NCI-H128 (cell line): ENCODE results near the gene FLYWCH1.

Source experiments
- DNase-seq: peaks from one replicate; lab custom pipeline; 2025; ENCODE audit not compliant: unreplicated experiment; lab: John Stamatoyannopoulos, UW

FLYWCH1 gene

GRCh38 chr16:2950773-2951172 is 39.0 kb downstream of the FLYWCH1 start:
- DNase-seq: no peak

- no peak for DNase-seq
Observed at GRCh38 chr16:2952679-2953078, 40.9 kb downstream of the FLYWCH1 start.

GRCh38 chr16:2953706-2954627 is 42.2 kb downstream of the FLYWCH1 start:
- DNase-seq: no peak

DNA sequence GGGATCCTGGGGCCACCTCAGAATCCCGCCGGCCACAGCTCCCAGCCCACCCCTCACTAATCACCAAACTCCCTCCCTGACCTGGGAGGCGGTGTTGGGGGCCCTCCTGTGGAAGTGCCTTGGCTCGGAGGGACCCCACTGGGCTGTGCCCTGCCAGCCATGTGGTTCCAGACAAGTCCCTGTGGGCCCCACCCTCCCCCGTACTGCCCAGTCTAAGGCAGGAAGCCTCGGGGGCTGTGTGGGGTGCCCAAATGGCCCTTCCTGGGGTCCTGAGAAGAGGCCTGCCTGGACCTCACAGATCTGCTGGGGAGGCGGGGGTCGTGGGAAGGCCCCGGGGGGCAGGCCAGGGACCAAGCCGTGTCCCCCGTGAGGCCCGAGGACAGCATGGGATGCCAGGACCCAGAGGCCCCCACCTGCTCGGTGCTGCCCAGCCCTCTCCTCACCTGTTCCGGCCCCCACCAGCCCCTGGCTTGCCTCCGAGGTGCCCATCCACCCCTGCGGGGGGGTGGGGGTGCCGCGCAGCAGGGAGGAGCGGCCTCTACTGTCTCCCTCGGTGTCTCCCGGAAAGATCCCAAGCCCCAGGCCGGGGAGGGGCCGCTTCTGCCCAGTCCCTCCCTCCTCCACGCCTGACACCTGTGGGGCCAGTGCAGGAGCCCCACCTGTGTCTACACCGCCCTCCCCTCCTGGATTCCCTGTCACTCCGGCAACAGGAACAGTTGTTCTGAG is 43.1 kb downstream of the FLYWCH1 start:
- no peak for DNase-seq

DNA sequence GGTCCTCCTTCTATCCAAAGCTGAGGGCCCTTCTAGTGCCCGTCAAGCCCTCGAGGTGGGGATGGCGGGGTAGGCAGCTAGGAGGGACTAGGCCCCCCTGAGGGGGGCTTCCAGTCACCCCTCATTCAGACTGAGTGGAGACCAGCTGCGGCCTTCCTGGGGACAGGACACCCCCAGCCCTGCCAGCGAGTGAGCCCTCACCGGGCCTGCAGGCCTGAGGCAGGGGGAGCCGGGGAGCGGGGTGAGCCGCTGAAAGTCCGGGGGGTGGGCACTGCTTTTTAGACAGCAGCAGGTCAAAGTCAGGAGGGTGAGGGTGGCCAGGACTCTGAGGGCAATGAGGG is 43.7 kb downstream of the FLYWCH1 start:
- no peak for DNase-seq

- DNase-seq: no peak
Observed at GRCh38 chr16:2955779-2956578, 44.2 kb downstream of the FLYWCH1 start.

GRCh38 chr16:2956579-2956956 is 44.8 kb downstream of the FLYWCH1 start:
- no peak for DNase-seq

DNA sequence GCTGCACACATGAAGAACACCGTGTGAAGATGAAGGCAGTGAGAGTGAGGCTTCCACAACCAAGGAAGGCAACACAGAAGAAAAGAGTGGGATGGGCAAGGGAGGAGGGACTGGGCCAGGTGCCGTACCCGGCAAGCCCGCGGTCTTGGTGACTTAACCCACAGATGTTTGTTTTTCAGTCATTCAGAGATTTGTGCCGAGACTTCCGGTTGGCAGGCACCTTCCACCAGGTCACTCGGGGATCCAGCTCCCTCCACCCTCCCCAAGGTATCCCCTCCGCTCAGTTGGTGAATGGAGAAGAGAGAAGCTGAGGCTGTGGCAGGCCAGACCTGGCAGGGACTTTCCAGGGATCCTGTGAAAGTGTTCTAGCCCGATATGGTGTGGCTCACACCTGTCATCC is 47.5 kb downstream of the FLYWCH1 start:
- no peak for DNase-seq

DNA sequence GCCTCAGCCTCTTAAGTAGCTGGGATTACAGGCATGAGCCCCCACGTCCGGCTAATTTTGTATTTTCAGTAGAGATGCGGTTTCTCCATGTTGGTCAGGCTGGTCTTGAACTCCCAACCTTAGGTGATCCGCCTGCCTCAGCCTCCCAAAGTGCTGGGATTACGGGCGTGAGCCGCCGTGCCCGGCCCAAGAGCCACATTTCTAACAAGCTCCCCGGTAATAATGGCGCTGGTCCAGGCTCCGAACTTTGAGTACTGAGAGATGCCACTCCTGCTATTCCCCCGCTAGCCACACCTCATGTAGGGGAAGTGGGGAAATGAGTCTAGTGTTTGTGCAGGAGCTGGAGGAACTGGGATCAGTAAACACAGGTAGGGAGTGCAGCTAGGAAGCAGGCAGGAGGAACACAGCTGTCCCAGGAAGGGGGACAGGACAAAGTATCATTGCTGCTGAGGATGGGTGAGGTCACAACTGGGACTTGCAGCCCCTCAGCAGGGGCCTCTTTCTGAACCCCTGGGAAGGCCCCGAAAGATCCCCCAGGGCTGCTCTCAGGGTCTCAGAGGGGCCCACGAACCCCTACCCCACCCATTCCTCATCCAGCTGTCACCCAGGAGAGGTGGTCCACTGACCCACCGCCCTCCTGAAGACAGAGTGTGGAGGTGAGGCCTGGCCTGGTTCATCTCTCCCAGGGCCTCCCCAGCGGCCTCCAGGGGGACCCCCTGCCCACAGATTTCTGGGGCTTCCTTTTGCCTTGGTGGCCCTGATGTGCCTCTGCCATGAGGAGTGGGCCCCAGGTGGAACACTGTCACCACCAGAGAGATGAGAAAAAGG is 48.7 kb downstream of the FLYWCH1 start:
- no peak for DNase-seq

DNA sequence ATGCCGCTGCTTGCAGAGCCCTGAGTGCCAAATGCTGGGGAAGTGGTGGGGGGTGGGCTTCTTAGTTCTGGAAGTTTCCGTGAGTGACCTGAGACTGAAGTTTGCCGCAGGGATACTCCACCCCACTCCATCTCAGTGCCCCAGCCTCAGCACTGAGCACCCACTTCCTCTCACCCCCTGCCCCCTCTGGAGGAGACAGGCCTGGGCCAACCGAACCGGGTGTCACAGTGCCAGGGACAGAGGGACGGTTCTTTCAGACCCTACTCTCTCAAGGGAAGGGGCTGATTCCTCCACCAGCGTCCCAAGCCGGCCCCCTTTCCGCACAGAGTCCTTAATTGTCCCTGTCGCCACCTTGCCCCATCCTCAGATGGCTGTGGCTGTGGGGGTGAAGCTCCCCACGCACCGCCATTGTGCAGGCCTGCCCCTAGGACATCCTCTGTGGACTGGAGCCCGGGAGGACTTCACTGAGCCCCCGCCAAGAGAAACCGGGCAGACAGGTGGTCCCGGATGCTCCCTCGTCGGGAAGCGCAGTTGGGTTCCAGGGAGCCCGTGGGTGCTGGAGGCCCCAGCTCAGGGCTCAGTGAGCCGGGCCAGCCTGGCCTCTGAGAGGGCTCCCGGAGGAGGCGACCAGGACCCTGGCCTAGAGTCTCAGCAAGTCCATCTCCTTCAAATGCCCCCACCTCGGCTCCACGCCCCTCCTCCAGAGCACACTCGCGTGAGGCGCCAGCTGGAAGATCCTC is 50.8 kb downstream of the FLYWCH1 start:
- no peak for DNase-seq

DNA sequence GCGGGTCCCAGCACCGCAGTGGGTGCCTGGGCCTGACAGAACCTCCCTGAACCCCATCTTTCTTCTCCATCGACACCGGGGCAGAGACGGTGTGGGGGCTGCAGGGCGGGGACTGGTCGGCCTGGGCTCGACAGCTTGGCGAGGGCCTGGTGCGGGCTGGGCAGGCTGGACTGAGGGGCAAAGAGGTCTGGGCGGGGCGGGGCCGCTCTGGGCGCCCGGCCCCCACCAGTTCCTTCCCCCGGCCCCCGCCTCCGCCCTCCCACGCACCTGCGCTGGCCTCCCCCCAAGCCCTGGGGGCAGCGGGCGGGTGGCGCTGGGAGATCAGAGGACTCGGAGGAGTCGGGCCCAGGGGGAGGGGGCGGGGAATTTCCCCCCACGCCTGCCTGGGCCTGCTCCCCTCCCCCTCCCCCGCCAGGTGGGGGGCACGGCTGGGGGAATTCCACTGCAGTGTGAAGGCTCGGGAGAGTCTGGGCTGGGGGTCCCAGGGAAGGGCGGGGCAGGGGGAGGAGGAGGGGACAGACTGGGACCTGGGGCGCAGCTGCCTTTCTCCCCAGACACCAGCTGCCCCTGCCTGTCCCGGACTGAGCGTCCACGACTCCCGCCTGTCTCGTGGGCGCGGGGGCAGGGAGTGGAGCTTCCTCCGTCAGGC is 51.5 kb downstream of the FLYWCH1 start:
- DNase-seq: no peak

DNA sequence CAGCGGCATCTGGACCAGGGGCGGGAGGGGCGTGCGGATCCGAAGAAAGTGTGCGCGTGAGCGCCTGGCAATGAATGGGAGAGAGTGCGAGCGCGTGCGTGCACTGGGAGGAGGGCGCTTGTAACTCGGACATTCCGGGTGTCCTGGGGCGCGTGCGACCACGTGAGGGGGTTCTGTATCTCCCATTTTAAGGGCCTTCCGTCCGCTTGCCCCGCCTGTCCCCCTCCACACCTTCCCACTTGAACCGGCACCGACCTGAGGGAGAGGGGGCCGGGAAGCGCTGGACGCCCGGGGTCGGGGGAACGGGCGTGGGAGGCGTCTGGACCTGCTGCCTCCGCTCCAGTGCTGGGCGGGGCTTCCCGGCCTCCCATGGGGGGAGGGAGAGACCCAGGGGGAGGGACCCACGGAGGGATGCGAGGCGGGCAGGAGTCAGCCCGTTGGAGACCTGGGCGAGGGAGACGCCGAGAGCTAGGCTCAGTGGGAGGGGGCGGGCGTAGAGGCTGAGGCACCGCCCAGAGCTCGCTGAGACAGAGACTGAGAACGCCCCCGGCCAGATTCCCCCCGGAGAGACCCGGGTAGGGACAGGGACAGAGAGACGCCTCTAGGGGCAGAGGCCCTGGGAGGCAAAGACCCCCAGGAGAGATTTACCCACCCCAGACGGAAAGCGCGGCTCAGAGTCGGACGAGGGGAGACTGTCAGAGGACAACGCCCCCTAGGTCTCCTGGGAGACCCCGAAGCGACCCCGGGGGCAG is 52.2 kb downstream of the FLYWCH1 start, which contains the start of gene KREMEN2:
TSS of gene KREMEN2 (plus strand) at position 553 of the 752 bp plus-strand sequence. CDS start 246 bp downstream, outside the sequence.
- no peak for DNase-seq

DNA sequence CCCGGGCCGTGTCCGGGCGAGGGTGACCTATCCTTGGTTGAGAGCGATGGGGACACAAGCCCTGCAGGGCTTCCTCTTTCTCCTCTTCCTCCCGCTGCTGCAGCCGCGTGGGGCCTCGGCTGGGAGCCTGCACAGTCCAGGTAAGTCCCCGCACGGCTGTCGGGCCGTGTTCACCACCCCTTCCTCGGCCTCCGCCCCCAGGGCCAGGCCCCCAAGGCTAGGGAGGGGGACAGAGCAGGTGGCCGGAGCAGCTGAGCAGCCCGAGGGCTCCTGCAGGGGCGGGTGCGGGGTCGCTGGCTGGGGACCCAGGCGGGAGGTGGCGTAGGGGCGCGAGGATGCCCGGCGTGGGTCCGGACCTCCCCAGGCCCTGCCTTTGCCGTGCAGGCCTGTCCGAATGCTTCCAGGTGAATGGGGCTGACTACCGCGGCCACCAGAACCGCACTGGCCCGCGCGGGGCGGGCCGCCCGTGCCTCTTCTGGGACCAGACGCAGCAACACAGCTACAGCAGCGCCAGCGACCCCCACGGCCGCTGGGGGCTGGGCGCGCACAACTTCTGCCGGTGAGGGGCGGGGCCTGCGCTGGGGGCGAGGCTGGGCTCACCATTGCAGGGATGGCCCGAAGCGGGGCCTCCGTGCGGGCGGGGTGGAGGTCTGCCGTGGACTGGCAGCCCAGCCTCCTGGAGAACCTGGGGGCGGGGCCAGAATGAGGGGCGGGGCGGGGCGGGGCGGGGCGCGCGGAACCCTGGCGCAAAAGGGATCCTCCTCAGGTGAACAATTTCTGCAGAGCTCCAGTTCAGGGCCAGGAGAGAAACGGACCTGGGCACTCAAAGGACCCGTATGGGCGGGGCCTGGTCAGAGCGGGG is 53.0 kb downstream of the FLYWCH1 start:
- no peak for DNase-seq

GRCh38 chr16:2966043-2966807 is 54.5 kb downstream of the FLYWCH1 start:
- no peak for DNase-seq

GRCh38 chr16:2966808-2967191 is 55.1 kb downstream of the FLYWCH1 start:
- DNase-seq: no peak

DNA sequence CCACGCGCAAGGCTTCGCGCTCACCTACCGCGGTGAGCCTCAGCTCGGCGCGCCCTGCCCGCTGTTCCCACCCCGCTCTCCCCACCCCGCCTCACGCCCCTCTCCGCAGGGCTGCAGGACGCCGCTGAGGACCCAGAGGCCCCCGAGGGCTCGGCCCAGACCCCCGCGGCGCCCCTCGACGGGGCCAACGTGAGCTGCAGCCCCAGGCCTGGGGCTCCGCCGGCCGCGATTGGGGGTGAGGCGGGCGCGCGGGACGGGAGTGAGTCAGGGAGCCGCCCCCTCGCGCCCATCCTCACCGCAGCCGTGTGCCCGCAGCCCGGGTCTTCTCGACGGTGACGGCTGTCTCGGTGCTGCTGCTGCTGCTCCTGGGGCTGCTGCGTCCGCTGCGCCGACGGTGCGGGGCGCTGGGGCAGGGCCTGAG is 55.5 kb downstream of the FLYWCH1 start:
- no peak for DNase-seq

- DNase-seq: no peak
Observed at GRCh38 chr16:2967721-2968161, 56.0 kb downstream of the FLYWCH1 start.
